ENCODE results near the gene EEIG2.
A peak's percentile ranks its signal among the peaks of the same experiment; 100 is the strongest.
"Not testable (repeated sequence)": the region's sequence is repeated elsewhere in the genome, so short reads cannot be mapped to it uniquely, and the experiment has no call there.

The EEIG2 gene

GRCh38 chr1:108533351-108534083 lies 26.4 kb upstream of the EEIG2 start:
- POLR2A ChIA-PET = no interaction called here

GRCh38 chr1:108534759-108535158 lies 25.1 kb upstream of the EEIG2 start:
- POLR2A ChIA-PET = no interaction called here
- TF ChIP-seq, protein P1, sequence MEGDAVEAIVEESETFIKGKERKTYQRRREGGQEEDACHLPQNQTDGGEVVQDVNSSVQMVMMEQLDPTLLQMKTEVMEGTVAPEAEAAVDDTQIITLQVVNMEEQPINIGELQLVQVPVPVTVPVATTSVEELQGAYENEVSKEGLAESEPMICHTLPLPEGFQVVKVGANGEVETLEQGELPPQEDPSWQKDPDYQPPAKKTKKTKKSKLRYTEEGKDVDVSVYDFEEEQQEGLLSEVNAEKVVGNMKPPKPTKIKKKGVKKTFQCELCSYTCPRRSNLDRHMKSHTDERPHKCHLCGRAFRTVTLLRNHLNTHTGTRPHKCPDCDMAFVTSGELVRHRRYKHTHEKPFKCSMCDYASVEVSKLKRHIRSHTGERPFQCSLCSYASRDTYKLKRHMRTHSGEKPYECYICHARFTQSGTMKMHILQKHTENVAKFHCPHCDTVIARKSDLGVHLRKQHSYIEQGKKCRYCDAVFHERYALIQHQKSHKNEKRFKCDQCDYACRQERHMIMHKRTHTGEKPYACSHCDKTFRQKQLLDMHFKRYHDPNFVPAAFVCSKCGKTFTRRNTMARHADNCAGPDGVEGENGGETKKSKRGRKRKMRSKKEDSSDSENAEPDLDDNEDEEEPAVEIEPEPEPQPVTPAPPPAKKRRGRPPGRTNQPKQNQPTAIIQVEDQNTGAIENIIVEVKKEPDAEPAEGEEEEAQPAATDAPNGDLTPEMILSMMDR (IDR thresholded peaks at IDR 0.05; ENCODE audit: control extremely low read depth, extremely low read depth, low read depth, missing control alignments) = no peak
- CTCF ChIA-PET = interaction anchor here (1.5 to 4.0 kb wide), 5 partner anchors 13 to 26 kb away, joined by 3 to 30 read pairs (median 13); partner anchors contain the start of gene EEIG2
- DNase-seq (ENCODE audit: extremely low spot score) = no peak

More at GRCh38 chr1:108533351-108534083, 26.4 kb upstream of the EEIG2 start:
- peak; percentile 43 for DNase-seq (ENCODE audit: extremely low spot score)
- TF ChIP-seq, protein P1 (IDR thresholded peaks at IDR 0.05; ENCODE audit: control extremely low read depth, extremely low read depth, low read depth, missing control alignments) = no peak
- CTCF ChIA-PET = interaction anchor here (0.7 to 4.0 kb wide), 8 partner anchors 9 to 27 kb away, joined by 3 to 30 read pairs (median 4); partner anchors contain the start of gene EEIG2

- CTCF ChIA-PET = interaction anchor here (1.5 to 4.0 kb wide), 4 partner anchors 14 to 25 kb away, joined by 3 to 30 read pairs (median 16); partner anchors contain the start of gene EEIG2
- POLR2A ChIA-PET; DNase-seq (ENCODE audit: extremely low spot score): not testable (repeated sequence)
Observed at GRCh38 chr1:108535315-108535897, 24.5 kb upstream of the EEIG2 start.

DNA sequence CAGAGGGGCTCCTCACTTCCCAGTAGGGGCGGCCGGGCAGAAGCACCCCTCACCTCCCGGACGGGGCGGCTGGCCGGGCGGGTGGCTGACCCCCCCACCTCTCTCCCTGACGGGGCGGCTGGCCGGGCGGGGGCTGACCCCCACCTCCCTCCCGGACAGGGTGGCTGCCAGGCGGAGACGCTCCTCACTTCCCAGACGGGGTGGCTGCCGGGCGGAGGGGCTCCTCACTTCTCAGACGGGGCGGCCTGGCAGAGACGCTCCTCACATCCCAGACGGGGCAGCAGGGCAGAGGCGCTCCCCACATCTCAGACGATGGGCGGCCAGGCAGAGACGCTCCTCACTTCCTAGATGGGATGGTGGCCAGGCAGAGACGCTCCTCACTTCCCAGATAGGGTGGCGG lies 23.9 kb upstream of the EEIG2 start:
- CTCF ChIA-PET; DNase-seq (ENCODE audit: extremely low spot score); POLR2A ChIA-PET: not testable (repeated sequence)

GRCh38 chr1:108536791-108537190 lies 23.1 kb upstream of the EEIG2 start:
- POLR2A ChIA-PET; DNase-seq (ENCODE audit: extremely low spot score); CTCF ChIA-PET: not testable (repeated sequence)

GRCh38 chr1:108537976-108538375 lies 21.9 kb upstream of the EEIG2 start:
- TF ChIP-seq, protein P1 (IDR thresholded peaks at IDR 0.05; ENCODE audit: control extremely low read depth, extremely low read depth, low read depth, missing control alignments) = no peak
- DNase-seq (ENCODE audit: extremely low spot score) = no peak
- CTCF ChIA-PET = interaction anchor here (1.0 to 2.6 kb wide), 3 partner anchors 22 to 26 kb away, joined by 4 to 8 read pairs (median 6); partner anchors contain the start of gene EEIG2
- POLR2A ChIA-PET = no interaction called here

GRCh38 chr1:108540977-108541376 lies 18.9 kb upstream of the EEIG2 start:
- ChIA-PET CTCF (no interaction called here), POLR2A (no interaction called here)
- TF ChIP-seq, protein P1 (IDR thresholded peaks at IDR 0.05; ENCODE audit: control extremely low read depth, extremely low read depth, low read depth, missing control alignments) = no peak
- DNase-seq (ENCODE audit: extremely low spot score) = no peak

- ChIA-PET POLR2A (no interaction called here), CTCF (interaction anchor here (1.0 to 2.0 kb wide), 2 partner anchors 9 to 19 kb away, joined by 3 to 12 read pairs; partner anchors contain the start of gene EEIG2)
- DNase-seq (ENCODE audit: extremely low spot score) = no peak
- TF ChIP-seq, protein P1 (IDR thresholded peaks at IDR 0.05; ENCODE audit: control extremely low read depth, extremely low read depth, low read depth, missing control alignments) = no peak
Observed at GRCh38 chr1:108541861-108542260, 18.0 kb upstream of the EEIG2 start.

DNA sequence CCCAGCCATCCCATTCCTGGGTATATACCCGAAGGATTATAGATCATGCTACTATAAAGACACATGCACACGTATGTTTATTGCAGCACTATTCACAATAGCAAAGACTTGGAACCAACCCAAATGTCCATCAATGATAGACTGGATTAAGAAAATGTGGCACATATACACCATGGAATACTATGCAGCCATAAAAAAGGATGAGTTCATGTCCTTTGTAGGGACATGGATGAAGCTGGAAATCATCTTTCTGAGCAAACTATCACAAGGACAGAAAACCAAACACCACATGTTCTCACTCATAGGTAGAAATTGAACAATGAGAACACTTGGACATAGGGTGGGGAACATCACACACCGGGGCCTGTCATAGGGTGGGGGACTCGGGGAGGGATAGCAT lies 12.4 kb upstream of the EEIG2 start:
- POLR2A ChIA-PET; CTCF ChIA-PET; DNase-seq (ENCODE audit: extremely low spot score): not testable (repeated sequence)

Data from GM10248 (cell line).